GM21360 (cell line): Measurements from ENCODE around the gene AGPAT2.

Source experiments
- ATAC-seq: cut with Tn5 transposase; IDR thresholded peaks from one replicate; pipeline ENCODE4 v1.9.1; 2021; ENCODE audit warnings: mild to moderate bottlenecking, moderate library complexity; ENCODE audit not compliant: unreplicated experiment

AGPAT2 gene

GRCh38 chr9:136665111-136665703, 22.1 kb downstream of the AGPAT2 start:
- no peak for ATAC-seq

GRCh38 chr9:136664000-136664915, 23.0 kb downstream of the AGPAT2 start:
- ATAC-seq, result no peak

GRCh38 chr9:136662656-136663581, 24.3 kb downstream of the AGPAT2 start, which contains the start of gene EGFL7:
Gene EGFL7 (plus strand): TSS chr9:136662916. CDS start chr9:136668283, 5,367 bp downstream.
- no peak for ATAC-seq

- ATAC-seq, result no peak
Observed at GRCh38 chr9:136662326-136662655, 25.0 kb downstream of the AGPAT2 start.

GRCh38 chr9:136661641-136662325, 25.5 kb downstream of the AGPAT2 start:
- ATAC-seq, result no peak

GRCh38 chr9:136660971-136661550, 26.2 kb downstream of the AGPAT2 start:
- no peak for ATAC-seq

GRCh38 chr9:136659861-136660784, 27.1 kb downstream of the AGPAT2 start:
- no peak for ATAC-seq

- ATAC-seq, result no peak
Observed at GRCh38 chr9:136658849-136659535, 28.3 kb downstream of the AGPAT2 start.

- no peak for ATAC-seq
Observed at GRCh38 chr9:136657974-136658848, 29.0 kb downstream of the AGPAT2 start.

- ATAC-seq, result no peak
Observed at GRCh38 chr9:136656795-136657611, 30.3 kb downstream of the AGPAT2 start.

GRCh38 chr9:136656183-136656738, 31.0 kb downstream of the AGPAT2 start:
- ATAC-seq, result no peak

GRCh38 chr9:136655536-136656182, 31.6 kb downstream of the AGPAT2 start:
- no peak for ATAC-seq

- ATAC-seq, result no peak
Observed at GRCh38 chr9:136654820-136655535, 32.3 kb downstream of the AGPAT2 start.

- no peak for ATAC-seq
Observed at GRCh38 chr9:136653323-136654079, 33.8 kb downstream of the AGPAT2 start.

GRCh38 chr9:136651860-136652259, 35.4 kb downstream of the AGPAT2 start:
- ATAC-seq, result no peak
